Stimulated activated CD4-positive, alpha-beta T cell treated with anti-CD3 and anti-CD28 coated beads, Interleukin-12 subunit alpha, Interleukin-12 subunit beta, amount 100 ng/mL, for 48 hours (primary cell): ENCODE results near the gene STOML1.
"Not testable (repeated sequence)": the region's sequence is repeated elsewhere in the genome, so short reads cannot be mapped to it uniquely, and the experiment has no call there.

Experiments used
- DNase-seq, 3 donors: peaks; one replicate each; pipeline ENCODE4 v3.0.0-alpha.2; 2020; ENCODE audit warnings: low read depth in 2 of 3, low spot score in 1 of 3

STOML1 gene

DNA sequence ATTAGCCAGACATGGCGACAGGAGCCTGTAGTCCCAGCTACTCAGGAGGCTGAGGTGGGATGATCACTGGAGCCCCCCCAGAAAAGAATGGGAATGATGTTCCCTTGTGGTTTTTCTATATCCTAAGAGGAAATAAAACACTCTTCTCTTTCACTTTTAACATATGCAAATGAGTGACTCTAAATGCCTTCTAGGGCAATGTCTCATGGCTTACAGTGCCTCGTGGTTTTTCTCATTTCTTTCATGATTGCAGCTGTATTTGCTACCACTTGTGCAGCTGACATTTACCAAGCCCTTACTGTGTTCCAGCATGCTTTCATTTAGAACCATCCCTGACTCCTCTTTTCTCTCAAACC, 26.4 kb downstream of the STOML1 start:
- no peak for DNase-seq

DNA sequence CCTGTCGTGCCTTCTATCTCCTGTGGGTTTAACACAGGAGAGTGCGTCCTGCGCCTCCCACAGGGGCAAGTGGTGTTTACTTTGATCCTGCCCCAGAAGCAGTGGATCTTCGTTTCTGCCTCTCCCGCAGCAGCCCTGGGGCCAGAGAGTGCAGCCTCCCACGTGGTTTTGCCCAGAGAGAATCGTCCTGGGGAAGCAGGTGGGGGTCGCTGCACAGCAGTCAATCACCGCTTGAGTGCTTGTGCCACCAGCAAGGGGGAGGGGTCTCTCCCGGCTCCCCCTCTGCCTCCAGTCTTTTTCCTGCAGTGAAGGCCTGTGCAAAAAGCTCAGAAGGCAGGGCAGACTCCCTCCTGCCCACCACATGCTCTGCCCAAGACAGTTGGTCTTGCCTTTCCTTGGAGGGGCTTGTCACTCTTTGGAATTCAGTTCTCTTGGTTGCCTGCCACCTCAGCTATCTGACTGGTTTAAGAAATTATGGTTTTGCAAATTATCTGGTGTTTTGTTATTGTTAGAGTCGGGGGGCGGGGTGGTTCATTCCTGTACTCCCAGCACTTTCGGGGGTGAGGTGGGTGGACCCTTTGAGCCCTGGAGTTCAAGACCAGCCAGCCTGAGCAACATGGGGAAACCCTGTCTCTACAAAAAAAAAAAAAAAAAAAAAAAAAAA, 26.9 kb downstream of the STOML1 start:
- peak; percentile 45 to 63 (median 49) for DNase-seq

DNA sequence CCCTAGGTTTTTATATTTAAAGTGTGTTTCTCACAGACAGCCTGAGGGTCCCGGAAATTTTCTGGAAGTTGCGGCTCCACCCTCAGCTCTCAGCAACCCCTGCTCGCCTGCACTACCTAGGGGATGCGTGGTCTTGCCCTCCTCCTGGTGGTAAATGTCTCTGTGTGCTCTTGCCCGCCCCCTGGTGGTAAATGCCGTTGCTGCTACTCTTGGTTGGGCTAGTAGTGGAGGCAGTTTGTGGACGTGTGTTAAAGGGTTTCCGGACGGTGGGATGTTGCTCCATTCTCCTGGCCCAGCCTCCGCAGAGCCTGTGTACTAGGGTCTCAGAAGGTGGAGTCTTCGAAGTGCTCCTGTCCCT, 27.4 kb downstream of the STOML1 start:
- peak; percentile 80 to 93 (median 83) for DNase-seq

DNA sequence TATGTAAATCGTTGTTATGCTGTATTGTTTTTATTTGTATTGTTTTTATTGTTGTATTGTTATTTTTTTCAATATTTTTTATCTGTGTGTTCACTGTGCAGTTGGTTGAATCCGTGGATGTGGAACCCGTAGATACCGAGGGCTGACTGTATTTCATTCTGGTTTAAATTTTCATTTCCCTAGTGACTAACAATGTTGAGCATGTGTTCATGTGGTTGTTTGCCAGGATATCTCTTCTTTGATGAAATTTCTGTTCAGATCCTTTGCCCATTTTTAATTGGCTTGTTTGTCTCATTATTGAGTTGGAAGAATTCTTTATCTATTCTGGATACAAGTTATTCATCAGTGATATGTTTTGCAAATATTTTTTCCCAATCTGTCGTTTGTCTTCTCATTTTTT, 29.7 kb downstream of the STOML1 start:
- DNase-seq, result no peak

DNA sequence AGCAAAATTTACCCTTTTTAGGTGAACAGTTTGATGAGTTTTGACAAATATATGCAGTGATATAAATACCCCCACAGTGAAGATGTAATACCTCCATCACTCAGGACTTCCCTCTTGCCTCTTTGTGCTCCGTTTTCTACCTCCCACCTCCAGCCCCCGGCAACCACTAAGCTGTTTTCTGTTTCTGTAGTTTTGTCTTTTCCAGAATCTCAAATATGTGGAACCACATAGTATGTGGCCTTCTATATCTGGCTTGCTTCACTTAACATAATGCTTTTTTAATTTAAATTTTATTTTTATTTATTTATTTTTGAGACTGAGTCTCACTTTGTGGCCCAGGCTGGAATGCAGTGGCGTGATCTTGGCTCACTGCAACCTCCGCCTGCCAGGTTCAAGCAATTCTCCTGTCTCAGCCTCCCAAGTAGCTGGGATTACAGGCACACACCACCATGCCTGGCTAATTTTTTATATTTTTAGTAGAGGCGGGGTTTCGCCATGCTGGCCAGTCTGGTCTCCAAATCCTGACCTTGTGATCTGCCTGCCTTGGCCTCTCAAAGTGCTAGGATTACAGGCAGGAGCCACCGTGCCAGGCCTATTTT, 31.5 kb downstream of the STOML1 start:
- not testable (repeated sequence) for DNase-seq

DNA sequence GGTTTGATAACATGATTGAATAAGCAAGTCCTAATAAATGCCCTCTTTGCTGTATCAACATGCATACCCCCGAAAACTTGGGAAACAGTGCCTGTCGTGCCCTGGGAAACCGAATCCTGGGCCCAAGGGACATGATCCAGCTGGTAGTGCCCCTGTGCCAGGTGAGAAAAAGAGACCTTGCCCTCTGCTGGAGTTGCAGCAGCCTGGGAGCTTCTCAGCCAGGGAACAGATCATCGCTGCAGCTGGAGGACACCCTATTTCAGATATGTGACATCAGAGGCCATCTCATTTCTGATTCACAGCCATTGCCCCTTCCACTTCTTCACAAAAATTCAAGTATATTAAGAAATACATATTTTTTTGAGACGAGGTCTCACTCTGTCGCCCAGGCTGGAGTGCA, 32.3 kb downstream of the STOML1 start:
- no peak for DNase-seq

DNA sequence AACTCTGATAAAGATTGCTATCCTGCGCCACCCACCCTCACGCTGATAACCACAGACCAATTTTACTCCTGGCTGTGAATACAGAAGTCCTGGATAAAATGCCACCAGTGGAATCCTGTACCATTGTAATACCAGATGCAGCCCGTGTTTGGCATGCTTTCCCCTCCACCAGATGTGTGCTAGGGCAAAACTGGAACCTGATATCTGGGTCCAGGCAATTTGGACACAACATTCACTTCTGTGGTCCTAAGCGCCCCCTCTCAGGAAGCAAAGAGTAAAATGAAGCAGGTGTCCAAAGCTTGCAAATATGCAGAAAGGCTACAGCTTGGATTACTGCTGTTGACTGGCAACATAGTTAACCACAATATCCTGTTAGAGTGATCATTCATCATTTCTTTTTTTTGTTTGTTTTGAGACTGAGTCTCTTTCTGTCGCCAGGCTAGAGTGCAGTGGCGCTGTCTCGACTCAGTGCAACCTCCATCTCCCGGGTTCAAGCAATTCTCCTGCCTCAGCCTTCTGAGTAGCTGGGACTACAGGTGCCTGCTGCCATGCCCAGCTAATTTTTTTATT, 33.0 kb downstream of the STOML1 start:
- DNase-seq, result no peak

DNA sequence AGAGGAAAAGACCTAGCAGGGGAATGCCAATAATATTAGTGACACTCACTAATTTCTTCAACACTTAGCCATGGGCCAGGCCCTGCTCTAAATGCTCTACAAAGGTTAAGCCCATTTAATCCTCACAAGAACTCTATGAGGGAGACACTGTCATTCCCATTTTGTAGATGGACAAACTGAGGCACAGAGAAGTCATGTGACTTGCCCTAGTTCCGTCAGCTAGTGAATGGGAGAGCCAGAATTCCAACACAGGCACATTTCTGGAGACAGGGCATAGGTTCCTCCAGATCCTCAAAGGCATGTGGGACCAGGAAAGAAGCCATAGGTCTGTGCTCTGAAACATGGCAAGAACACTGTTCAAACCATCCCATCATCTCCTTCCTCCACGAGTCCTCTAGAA, 34.3 kb downstream of the STOML1 start:
- no peak for DNase-seq

DNA sequence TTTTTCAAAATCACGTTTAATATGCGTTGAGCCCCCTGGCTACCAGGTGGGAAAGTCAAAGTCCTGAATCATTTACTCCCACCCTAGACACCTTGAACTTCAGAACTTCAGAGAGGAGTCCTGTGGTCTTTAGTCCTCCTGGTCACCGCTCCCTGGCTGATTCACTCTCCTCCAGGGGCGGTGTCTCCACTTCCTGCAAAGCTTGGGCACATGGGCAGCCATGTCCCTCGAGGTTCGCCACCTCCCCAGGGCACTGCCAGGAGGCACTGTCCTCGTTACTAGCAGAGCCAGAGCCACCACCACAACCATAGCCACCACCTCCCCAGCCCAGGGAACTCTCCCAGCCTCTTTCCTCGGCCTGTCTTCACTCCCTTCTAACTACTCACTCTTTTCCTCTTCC, 34.8 kb downstream of the STOML1 start:
- no peak for DNase-seq

DNA sequence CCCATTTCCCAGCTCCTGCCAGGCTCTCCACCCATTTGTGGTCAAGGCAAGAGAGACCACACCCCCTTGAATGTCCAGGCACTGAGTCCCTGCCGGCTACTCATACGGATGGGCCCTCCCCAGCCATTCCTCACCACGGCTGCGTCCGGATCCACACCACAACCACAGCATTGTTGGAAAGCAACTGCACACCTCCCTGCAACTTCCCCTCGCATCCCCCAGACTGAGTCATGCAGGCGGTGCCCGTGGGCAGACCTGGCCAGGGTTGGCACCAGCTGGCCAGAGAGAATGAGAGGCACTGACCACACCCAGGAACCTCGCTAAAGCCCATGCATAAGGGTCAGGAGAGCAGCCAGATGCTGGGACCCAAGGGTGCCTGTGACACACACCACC, 35.4 kb downstream of the STOML1 start:
- no peak for DNase-seq

DNA sequence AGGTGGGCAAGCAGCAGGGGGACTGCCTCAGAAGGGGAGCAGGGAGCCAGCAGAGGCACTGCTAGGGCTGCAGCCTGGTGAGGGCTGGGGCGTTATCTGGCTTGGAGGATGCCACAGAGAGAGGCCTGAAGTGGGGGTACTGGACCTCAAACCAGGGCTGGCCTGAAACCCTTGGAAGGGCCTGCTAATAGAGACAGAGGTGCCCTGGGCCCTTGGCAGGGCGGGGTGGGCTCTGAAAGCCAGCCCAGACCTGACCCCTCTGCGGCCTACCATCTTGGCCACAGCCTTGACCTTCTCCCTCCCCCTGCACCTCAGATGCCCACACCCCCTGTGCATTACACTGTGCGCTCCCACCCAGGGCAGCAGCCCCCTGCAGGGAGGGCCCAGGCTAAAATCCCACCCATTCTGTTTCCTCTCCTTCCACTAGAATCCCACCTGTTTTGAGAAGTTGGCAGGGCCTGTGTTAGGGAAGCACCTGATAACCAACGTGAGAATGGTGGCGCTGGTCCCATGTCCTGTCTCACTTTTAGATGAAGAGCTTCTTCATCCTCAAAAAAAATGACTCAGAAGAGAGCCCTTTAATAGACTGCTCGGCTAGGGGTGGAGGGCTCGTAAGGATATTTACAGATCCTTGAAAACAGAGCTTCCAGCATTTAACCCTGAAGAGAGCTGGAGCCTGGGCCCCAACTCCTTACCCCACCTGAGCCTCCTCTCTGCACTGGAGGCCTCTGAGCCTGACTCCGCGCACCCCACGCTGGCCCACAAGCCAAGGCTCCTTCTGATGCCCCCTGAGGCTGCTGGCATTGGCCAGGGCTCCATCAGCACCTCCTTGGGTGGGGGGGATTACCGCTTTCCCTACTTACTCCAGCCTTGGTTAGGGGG, 36.0 kb downstream of the STOML1 start:
- DNase-seq, result no peak

DNA sequence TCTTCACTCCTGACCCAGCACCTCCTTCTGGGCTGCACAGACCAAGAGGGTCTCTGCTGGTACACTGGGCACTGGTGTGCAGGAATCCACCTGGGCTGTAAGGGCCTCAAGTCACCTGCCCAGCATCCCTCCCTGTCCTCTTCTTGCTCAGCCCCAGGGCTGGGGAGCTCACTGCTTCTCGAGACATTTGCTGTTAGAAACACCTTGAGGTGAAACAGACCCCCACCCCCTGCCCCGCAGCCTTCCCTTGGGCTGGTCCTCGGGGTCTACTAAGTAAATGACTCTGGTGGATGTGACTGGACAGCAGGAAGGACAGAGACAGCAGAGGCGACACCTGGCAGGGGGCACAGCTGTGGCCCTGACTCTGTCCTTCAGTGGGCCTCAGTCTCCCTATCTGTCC, 36.8 kb downstream of the STOML1 start:
- no peak for DNase-seq

DNA sequence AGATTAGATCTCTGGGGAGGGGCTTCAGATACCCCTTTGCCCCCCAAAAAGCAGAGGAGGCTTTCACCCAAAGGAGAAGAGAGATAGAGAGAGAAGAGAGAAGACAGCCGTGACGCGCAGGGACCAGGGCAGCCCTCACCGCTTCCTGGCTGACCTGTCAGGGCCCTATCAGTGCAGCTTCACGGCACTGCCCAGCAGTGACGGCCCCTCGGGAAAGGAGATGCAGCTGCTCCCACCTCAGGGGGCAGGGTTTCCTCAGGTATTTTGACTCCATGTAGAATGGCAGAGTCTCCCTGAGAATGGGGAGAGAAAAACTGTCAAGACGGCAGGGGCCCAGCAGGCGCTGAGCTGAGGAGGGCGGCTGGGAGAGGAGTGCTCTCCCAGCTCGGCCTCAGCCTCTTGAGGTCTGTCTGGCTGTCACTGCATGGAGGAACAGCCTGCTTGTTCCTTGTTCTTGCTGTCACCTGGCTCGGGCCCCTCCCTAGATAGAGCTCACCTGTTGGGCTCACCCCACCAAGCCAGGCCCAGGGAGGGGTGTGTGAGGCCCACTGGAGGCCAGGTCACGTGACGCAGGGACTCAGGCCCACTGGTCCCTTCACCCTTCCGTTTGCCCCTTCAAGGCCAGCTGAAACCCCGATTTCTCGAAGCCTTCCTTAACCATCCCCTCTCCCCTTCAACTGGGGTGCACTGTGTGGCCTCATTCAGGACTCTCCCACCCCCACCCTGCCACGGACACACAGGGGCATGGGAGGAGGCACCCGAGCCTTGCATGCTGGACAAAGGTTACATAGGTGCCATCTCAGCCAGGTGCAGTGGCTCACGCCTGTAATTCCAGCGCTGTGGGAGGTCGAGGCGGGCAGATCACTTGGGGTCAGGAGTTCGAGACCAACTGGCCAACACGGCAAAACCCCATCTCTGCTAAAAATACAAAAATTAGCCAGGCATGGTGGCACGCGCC, 37.6 kb downstream of the STOML1 start:
- no peak for DNase-seq

DNA sequence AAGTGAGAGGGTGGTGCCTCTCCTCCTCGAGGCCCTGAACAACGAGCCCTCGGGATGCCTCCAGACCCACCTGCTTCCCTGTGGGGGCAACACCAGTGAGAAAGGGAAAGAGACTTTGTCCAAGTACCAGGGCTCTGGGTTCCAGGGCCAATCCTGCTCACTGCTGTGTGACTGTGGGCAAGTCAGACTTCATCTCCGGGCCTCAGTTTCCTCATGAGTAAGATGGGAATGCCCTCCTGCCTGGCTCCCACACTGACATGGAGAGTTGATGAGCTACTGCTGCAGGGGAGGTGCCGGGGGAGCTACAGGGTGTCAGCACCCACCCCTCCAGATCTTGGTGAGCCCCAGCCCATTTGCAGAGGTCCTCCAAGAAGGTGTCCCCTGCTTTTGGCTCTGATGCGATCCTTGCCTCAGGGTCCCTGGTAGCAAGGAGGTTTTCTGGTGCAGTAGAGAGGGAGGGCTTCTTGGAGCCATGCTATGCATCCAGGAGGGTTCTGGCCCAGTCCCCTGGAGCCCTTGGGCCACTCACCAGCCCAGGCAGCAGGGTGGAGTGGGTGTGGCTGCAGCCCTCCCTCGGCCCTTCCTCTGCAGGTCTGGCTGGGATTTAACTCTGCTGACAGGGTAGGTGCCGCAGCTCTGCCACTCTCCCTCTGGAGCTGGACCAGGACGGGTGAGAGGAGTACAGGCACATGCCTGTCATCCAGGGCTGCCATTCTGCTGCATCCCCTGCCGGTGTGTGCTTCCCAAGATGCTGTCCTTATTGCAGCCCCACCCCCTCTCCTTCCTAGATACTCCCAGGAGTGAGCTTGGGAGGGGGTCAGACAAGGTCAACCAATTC, 39.0 kb downstream of the STOML1 start:
- DNase-seq, result no peak

DNA sequence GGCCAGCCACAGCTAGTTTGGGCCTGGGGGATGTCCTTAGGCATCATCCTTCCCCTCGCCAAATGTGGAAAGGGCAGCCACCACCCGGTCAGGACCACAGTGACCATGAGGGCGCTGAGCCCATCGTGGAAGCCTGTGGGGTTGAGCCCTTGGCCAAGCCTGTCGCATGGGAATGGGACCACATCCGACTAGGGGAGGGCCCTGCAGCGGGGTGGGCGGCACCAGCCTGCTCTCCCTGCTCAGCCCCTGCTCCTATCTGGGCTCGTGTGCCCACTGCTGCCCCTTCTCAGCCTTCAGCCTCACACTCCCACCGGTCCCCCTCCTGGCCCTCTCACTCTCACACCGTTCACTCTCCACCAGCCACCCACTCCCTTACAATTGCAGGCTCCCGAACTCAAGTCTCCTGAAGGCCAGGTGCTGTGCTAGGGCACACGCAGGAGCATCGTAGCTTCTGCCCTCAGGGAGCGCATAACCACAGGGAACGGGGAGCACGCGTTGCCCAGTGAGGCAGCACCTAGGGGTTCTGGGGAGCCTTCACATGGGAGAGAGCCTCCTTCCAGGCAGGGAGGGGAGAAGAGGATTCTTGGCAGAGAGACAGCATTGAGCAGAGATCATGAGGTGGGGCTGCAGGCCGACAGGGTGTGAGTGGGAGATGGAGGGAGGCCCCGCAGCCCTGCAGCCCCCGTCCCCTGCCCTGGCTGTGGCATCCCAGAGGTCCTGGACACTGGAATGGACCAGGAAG, 39.8 kb downstream of the STOML1 start:
- no peak for DNase-seq

DNA sequence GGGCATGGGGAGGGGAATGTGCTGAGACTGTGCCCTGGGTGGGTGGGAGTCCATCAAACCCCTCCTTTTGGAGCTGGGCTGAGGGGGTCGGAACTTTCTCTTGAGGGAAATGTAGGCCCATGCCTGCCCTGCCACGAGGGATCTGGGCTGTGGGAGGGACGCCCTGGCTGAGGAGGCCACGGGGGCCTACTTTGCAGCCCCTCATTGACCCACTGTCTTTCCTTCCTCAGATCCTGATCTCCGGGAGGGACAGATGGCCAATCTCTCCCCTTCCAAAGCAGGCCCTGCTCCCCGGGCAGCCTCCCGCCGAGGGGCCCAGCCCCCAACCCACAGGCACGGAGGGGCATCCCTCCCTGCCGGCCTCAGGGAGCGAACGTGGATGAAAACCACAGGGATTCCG, 40.5 kb downstream of the STOML1 start:
- DNase-seq, result no peak

DNA sequence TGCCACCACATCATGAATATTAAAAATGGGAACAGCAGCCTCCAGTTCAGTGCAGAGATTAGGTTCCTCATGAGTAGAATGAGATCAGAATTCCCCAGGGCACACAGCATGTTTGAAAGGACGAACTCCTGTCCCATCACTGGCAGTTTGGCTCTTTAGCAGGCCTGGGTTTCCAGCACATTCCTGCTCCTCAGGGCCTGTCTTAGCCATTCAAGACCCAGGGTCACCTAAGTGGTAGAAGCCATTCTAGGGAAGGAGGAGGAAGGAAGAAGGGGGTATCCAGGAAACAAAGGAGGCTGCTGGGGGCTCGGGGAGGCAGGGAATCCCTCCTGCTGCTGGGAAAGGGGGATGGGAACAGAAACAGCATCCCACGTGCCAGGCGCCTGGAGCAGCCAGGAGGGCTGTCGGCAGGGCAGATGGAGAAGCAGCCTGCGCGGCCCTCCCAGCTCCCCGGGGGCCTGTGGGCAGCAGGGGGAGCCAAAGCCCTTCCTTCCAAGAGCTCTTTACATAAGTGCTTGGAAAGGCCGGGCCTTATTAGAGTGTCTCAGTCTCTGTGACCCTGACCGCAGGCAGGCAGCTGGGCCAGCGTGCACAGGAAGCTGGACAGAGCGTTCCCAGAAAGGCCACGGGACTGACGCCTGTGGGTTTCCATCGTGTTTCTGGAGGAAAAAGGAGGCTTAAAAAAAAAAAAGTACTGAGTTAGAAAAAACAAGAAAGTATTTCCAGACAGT, 41.1 kb downstream of the STOML1 start:
- peak; percentile 41 to 63 (median 59) for DNase-seq

DNA sequence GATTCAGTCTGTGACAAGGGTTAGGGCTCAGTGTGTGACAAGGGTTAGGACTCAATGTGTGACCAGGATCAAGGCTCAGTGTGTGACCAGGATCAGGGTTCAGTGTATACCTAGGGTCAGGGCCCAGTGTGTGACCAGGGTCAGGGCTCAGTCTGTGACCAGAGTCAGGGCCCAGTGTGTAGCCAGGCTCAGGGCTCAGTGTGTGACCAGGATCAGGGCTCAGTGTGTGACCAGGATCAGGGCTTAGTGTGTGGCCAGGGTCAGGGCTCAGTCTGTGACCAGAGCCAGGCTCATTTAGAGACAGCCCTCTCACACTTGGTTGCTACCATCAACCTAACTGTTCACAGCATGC, 41.6 kb downstream of the STOML1 start:
- no peak for DNase-seq

DNA sequence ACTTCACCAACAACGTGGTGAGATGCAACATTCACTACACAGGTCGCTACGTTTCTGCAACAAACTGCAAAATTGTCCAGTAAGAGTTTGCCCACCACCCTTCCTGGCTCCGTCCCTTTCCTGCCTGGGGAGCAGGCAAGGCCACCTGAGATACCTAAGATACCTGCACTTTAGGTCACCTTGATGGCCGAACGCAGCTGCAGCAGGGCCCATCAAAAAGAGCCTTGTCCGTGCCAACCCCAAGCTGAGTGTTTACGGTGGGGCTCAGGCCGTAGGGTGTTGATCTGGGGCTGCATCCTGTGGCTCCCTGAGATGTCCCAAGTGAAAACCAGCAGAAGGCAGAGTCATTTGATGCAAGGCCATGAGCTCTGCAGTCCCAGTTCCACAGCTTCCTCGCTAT, 42.6 kb downstream of the STOML1 start:
- no peak for DNase-seq
